IMR-90 (cell line): ENCODE results near the gene MXRA8. TPM values are rescaled to one million over a fixed set of nuclear protein-coding genes. Genes with fewer than 3 reads are reported as not detected.

Source experiments
- ATAC-seq: fragments of 200-7000 bp; cut with Tn5 transposase; 2 replicates; pipeline ENCODE4 v1.9.1; 2020; ENCODE audit warnings: low read depth, mild to moderate bottlenecking, moderate library complexity
- BruUV-seq: library from RNA; stranded (reverse); fragments of 400-500 nt; replicated peaks from 2 replicates; lab custom pipeline; 2021; lab: Mats Ljungman, UMichigan
- CTCF ChIA-PET: fragments of 300-600 bp; formaldehyde crosslinking; extraction: SDS; loops from one replicate; lab custom pipeline; 2021; ENCODE audit warnings: antibody characterized with exemption; lab: Yijun Ruan, JAX
- POLR2A ChIA-PET: fragments of 300-600 bp; sonication (Branson Sonifier 250); formaldehyde crosslinking; loops from one replicate; lab custom pipeline; 2022; ENCODE audit warnings: antibody characterized with exemption; ENCODE audit not compliant: unreplicated experiment; lab: Charles Lee
- DNase-seq: peaks from one replicate; pipeline ENCODE4 v3.0.0; 2013
- H2AFZ ChIP-seq: replicated peaks from 2 replicates; pipeline ENCODE3; 2013; ENCODE audit warnings: low read length, mild to moderate bottlenecking; ENCODE audit not compliant: poor library complexity
- H2AK5ac ChIP-seq: 2 replicates; pipeline ENCODE4 v1.6.1; 2013; ENCODE audit warnings: low read depth, low read length, inconsistent platforms
- H2AK9ac ChIP-seq: replicated peaks from 2 replicates; pipeline ENCODE3; 2013; ENCODE audit warnings: mild to moderate bottlenecking, low read depth, low read length, moderate library complexity; ENCODE audit not compliant: poor library complexity
- H2BK120ac ChIP-seq: 2 replicates; pipeline ENCODE4 v1.6.1; 2013; ENCODE audit warnings: low read depth, low read length, inconsistent platforms
- H2BK15ac ChIP-seq: 3 replicates; pipeline ENCODE4 v1.6.1; 2013; ENCODE audit warnings: low read depth, low read length, inconsistent platforms
- H2BK20ac ChIP-seq: 2 replicates; pipeline ENCODE4 v1.6.1; 2013; ENCODE audit warnings: low read depth, mild to moderate bottlenecking, inconsistent platforms, low read length, moderate library complexity
- H2BK5ac ChIP-seq: 2 replicates; pipeline ENCODE4 v1.6.1; 2013; ENCODE audit warnings: mild to moderate bottlenecking, low read depth, low read length, inconsistent platforms; ENCODE audit not compliant: poor library complexity, severe bottlenecking
- H3K14ac ChIP-seq: replicated peaks from 2 replicates; pipeline ENCODE4 v1.6.1; 2013; ENCODE audit warnings: low read depth, low read length, inconsistent platforms
- H3K18ac ChIP-seq: 2 replicates; pipeline ENCODE4 v1.6.1; 2013; ENCODE audit warnings: low read depth, low read length, control low read depth
- H3K23ac ChIP-seq: 2 replicates; pipeline ENCODE4 v1.6.1; 2013; ENCODE audit warnings: low read depth, low read length, inconsistent platforms
- H3K27ac ChIP-seq: 2 replicates; pipeline ENCODE4 v1.5.1; 2013; ENCODE audit warnings: mild to moderate bottlenecking, control low read depth, low read length; ENCODE audit not compliant: insufficient read depth
- H3K27me3 ChIP-seq: 2 replicates; pipeline ENCODE4 v1.6.1; 2013; ENCODE audit warnings: low read length; ENCODE audit not compliant: control insufficient read depth, insufficient read depth
- H3K36me3 ChIP-seq: 2 replicates; pipeline ENCODE4 v1.6.1; 2013; ENCODE audit warnings: low read length, mixed read lengths; ENCODE audit not compliant: control insufficient read depth, insufficient read depth
- H3K4ac ChIP-seq: 2 replicates; pipeline ENCODE4 v1.6.1; 2013; ENCODE audit warnings: low read depth, low read length, inconsistent platforms
- H3K4me1 ChIP-seq: 2 replicates; pipeline ENCODE4 v1.6.1; 2013; ENCODE audit warnings: low read length, mixed read lengths; ENCODE audit not compliant: control insufficient read depth, insufficient read depth
- H3K4me2 ChIP-seq: 2 replicates; pipeline ENCODE4 v1.6.1; 2013; ENCODE audit warnings: low read depth, mild to moderate bottlenecking, control low read depth, low read length, moderate library complexity
- H3K4me3 ChIP-seq: 2 replicates; pipeline ENCODE4 v1.5.1; 2013; ENCODE audit warnings: low read depth, mild to moderate bottlenecking, control low read depth, low read length, moderate library complexity; ENCODE audit not compliant: insufficient read depth
- H3K56ac ChIP-seq: 2 replicates; pipeline ENCODE4 v1.6.1; 2013; ENCODE audit warnings: low read length, inconsistent platforms; ENCODE audit not compliant: insufficient read depth; ENCODE audit errors: extremely low read depth
- H3K79me1 ChIP-seq, 2 experiments: 2 replicates each; pipeline ENCODE4 v1.6.1; 2013; ENCODE audit warnings: low read length in 2 of 2, inconsistent platforms in 1 of 2, low read depth in 1 of 2
- H3K9ac ChIP-seq: 2 replicates; pipeline ENCODE4 v1.6.1; 2013; ENCODE audit warnings: low read depth, low read length, control low read depth
- H3K9me1 ChIP-seq: 2 replicates; pipeline ENCODE4 v1.6.1; 2013; ENCODE audit warnings: low read length, inconsistent platforms; ENCODE audit not compliant: insufficient read depth
- H3K9me3 ChIP-seq: 2 replicates; pipeline ENCODE4 v1.6.1; 2013; ENCODE audit warnings: low read length; ENCODE audit not compliant: control insufficient read depth, insufficient read depth
- H4K20me1 ChIP-seq: 2 replicates; pipeline ENCODE4 v1.6.1; 2013; ENCODE audit warnings: low read length, inconsistent platforms; ENCODE audit not compliant: insufficient read depth
- H4K5ac ChIP-seq: 2 replicates; pipeline ENCODE4 v1.6.1; 2013; ENCODE audit warnings: mild to moderate bottlenecking, low read depth, low read length, control low read depth
- H4K8ac ChIP-seq, 2 experiments: 2 replicates each; pipeline ENCODE4 v1.6.1; 2013; ENCODE audit warnings: low read depth in 2 of 2, low read length in 2 of 2, control low read depth in 1 of 2, inconsistent platforms in 1 of 2
- H4K91ac ChIP-seq: 2 replicates; pipeline ENCODE4 v1.6.1; 2013; ENCODE audit warnings: low read depth, low read length, inconsistent platforms; ENCODE audit not compliant: insufficient read depth
- BHLHE40 ChIP-seq: fragments of 150-350 bp; IDR thresholded peaks from 2 replicates; pipeline ENCODE4 v1.6.1; 2016; ENCODE audit warnings: mild to moderate bottlenecking, low read depth, low read length
- CEBPB ChIP-seq: IDR thresholded peaks from 2 replicates; pipeline ENCODE4 v1.6.1; 2012; ENCODE audit warnings: low read depth, low read length, improper control_type of control experiment
- CHD1 ChIP-seq: IDR thresholded peaks from 2 replicates; pipeline ENCODE4 v1.6.1; 2012; ENCODE audit warnings: low read depth, low read length, improper control_type of control experiment
- FOS ChIP-seq: fragments of 150-350 bp; IDR thresholded peaks from 2 replicates; pipeline ENCODE4 v1.6.1; 2016; ENCODE audit warnings: low read depth, low read length
- MAZ ChIP-seq: IDR thresholded peaks from 2 replicates; pipeline ENCODE4 v1.6.1; 2012; ENCODE audit warnings: low read depth, mild to moderate bottlenecking, low read length, improper control_type of control experiment, moderate library complexity, borderline replicate concordance
- MXI1 ChIP-seq: IDR thresholded peaks from 2 replicates; pipeline ENCODE4 v1.6.1; 2012; ENCODE audit warnings: low read depth, mild to moderate bottlenecking, low read length, moderate library complexity, borderline replicate concordance
- POLR2A ChIP-seq: IDR thresholded peaks from 2 replicates; pipeline ENCODE4 v1.6.1; 2012; ENCODE audit warnings: mild to moderate bottlenecking, low read depth, low read length
- RAD21 ChIP-seq: IDR thresholded peaks from 2 replicates; pipeline ENCODE4 v1.6.1; 2012; ENCODE audit warnings: low read length, improper control_type of control experiment
- RCOR1 ChIP-seq: IDR thresholded peaks from 2 replicates; pipeline ENCODE4 v1.6.1; 2012; ENCODE audit warnings: mild to moderate bottlenecking, low read length, improper control_type of control experiment; ENCODE audit not compliant: insufficient replicate concordance
- RFX5 ChIP-seq: IDR thresholded peaks from 2 replicates; pipeline ENCODE4 v1.8.0; 2012; ENCODE audit warnings: low read depth, mild to moderate bottlenecking, low read length, moderate library complexity
- SMC3 ChIP-seq: fragments of 150-350 bp; IDR thresholded peaks from 2 replicates; pipeline ENCODE4 v1.6.1; 2016; ENCODE audit warnings: low read depth, mild to moderate bottlenecking, antibody characterized with exemption, low read length, moderate library complexity
- WGBS, 2 experiments: methylation state at CpG; one replicate each; pipeline versions ENCODE4 v1.1.5 to v1.1.7; 2013; ENCODE audit warnings: missing lambda C conversion rate in 2 of 2; ENCODE audit not compliant: insufficient read length in 1 of 2; ENCODE audit errors: extremely low coverage in 2 of 2; 5-methylcytosine and 5-hydroxymethylcytosine counted together
- dilution Hi-C: fragments of 300-500 bp; cut with HindIII; formaldehyde crosslinking; loops from one replicate; pipeline ENCODE4 v1.14.3; 2018; ENCODE audit warnings: low sequenced_read_pairs; ENCODE audit not compliant: unreplicated experiment
- in situ Hi-C: fragments of 300-500 bp; cut with MboI; formaldehyde crosslinking; loops from 3 replicates; pipeline ENCODE4 v1.14.3; 2019; ENCODE audit warnings: low sequenced_read_pairs, inconsistent platforms, mixed read lengths
- intact Hi-C: fragments of 100-400 bp; cut with micrococcal nuclease; formaldehyde crosslinking; loops from 2 replicates; pipeline ENCODE4 v1.10.0; 2022
- polyA plus RNA-seq, 3 experiments: library from polyadenylated mRNA; depleted of rRNA; stranded (reverse); fragments of >200 nt; gene quantifications; 2 replicates each; pipeline ENCODE4 v1.2.3, GENCODE V29; 2012; ENCODE audit warnings: low replicate concordance in 1 of 3
- total RNA-seq: library from RNA; depleted of rRNA; stranded (reverse); fragments of >200 nt; gene quantifications from 2 replicates; pipeline ENCODE4 v1.2.3, GENCODE V29; 2012
- TF ChIP-seq, protein P1 (sequence below): fragments of 150-350 bp; IDR thresholded peaks from 2 replicates; pipeline ENCODE4 v1.6.1; 2017; ENCODE audit warnings: mild to moderate bottlenecking, antibody characterized with exemption, low read length, low read depth
- TF ChIP-seq, protein P2 (sequence below): fragments of 150-350 bp; IDR thresholded peaks from 2 replicates; pipeline ENCODE4 v1.6.1; 2016; ENCODE audit warnings: low read depth, mild to moderate bottlenecking, low read length, moderate library complexity, borderline replicate concordance
- TF ChIP-seq, protein P3 (sequence below): conservative IDR thresholded peaks from 2 replicates; pipeline ENCODE4 v1.5.1; 2012; ENCODE audit warnings: mild to moderate bottlenecking, low read depth, low read length, improper control_type of control experiment

MXRA8 gene
- total and polyA plus RNA-seq, 2 of the 4 experiments (the other 2 are of a cell fraction), result 92.5 to 469 TPM

DNA sequence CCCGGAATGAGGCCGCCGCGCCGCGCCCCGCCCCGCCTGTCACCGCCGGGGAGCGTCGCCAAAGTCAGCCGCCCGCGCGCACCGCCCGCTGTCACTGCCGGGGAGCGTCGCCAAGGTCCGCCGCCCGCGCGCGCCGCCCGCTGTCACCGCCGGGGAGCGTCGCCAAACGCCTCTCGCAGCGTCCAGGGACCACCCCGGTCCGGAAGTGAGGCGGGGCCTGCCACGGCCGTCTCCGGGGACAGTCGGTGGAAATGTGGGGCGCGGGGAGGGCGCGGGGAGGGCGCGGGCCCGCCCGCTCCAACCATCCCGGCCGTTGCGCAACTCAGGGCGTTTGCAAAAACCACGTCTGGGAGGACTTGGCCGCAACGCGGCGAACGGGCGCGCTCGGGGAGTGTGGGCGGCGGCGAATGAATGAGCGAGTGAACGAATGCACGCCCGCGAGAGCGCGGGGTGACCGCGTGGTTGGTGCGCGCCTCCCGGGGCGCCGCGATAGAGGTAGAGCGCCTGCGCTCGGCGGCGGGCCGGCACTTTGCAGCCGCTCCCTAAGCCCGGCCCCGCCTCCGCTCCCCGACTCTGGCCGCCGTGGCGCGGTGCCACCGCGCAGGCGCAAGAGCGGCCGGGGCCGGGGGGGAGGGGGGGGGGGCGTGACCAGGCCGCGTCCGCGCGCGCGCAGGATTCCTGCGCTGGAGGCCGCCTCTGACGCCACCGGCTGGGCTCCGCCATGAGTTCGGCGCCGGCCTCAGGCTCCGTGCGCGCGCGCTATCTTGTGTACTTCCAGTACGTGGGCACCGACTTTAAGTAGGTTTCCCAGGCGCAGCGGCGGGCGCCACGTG lies 50.2 kb downstream of the MXRA8 start, which contains the start of the genes ACAP3 and PUSL1:
Gene ACAP3, minus strand, starts transcription at position 8 of the 833 bp plus-strand sequence. CDS start 115 bp downstream, outside the sequence.
Gene PUSL1, plus strand, starts transcription at position 675 of the 833 bp plus-strand sequence. Its CDS starts 47 bp downstream, at position 722.
- peaks cover 49% of the 10 kb centered on the region for H4K20me1 ChIP-seq
- peak within 1 kb of the TSS; percentile 54 for H4K5ac ChIP-seq
- H2AK9ac ChIP-seq, result peak within 1 kb of the TSS; percentile 98
- no peak within 1 kb of the TSS for H2BK15ac ChIP-seq
- intact Hi-C loops (loop anchor here (5.0 kb wide), 2 partner anchors 49 to 186 kb away; partner anchors contain the start of gene MXRA8), in situ Hi-C loops (no loop called here), dilution Hi-C loops (no loop called here)
- peak within 1 kb of the TSS; percentile 94 for H3K27ac ChIP-seq
- BruUV-seq, result no TSS peak
- H3K4me2 ChIP-seq, result peak within 1 kb of the TSS; percentile 100
- peak within 1 kb of the TSS; percentile 61 for H3K56ac ChIP-seq
- H4K8ac ChIP-seq, result peak within 1 kb of the TSS in 1 of 2 experiments; percentile 78; a peak in 1 of 4 replicates
- DNase-seq (peak; percentile 92), ATAC-seq (peak; percentile 70)
- POLR2A ChIA-PET, result no interaction called here
- 0% methylated on average over 64 of the region's 131 CpGs; no CpG with 5 or more reads in 1 of the 2 experiments for WGBS, 2 experiments
- peak within 1 kb of the TSS; percentile 69 for H3K14ac ChIP-seq
- H2BK5ac ChIP-seq, result peak within 1 kb of the TSS; percentile 83
- peaks cover 6 to 52% of the 10 kb centered on the region in 2 experiments for H3K79me1 ChIP-seq
- H3K4ac ChIP-seq, result peak within 1 kb of the TSS; percentile 71
- peak within 1 kb of the TSS; percentile 91 for H2AK5ac ChIP-seq
- peak within 1 kb of the TSS; percentile 75 for H2BK120ac ChIP-seq
- H4K91ac ChIP-seq, result peak within 1 kb of the TSS; percentile 76
- no peaks in the 10 kb centered on the region for H3K27me3 ChIP-seq
- H3K4me3 ChIP-seq, result peak within 1 kb of the TSS; percentile 95
- peak within 1 kb of the TSS; percentile 91 for H3K9ac ChIP-seq
- CTCF ChIA-PET, result no interaction called here
- peak within 1 kb of the TSS; percentile 94 for H3K23ac ChIP-seq
- peak within 1 kb of the TSS; percentile 97 for H2AFZ ChIP-seq
- H3K9me3 ChIP-seq, result no peaks in the 10 kb centered on the region
- peak within 1 kb of the TSS; percentile 33; the same call in 1 of the 2 replicates for H3K18ac ChIP-seq
- peaks cover 32% of the 10 kb centered on the region for H3K36me3 ChIP-seq
- H3K4me1 ChIP-seq, result peaks cover 31% of the 10 kb centered on the region
- no peak within 1 kb of the TSS for H2BK20ac ChIP-seq
- peaks cover 3% of the 10 kb centered on the region for H3K9me1 ChIP-seq
- TF ChIP-seq FOS (no peak), RFX5 (no peak), RAD21 (no peak), RCOR1 (no peak), SMC3 (no peak), CHD1 (no peak), MAZ (peak; percentile 78), MXI1 (peak; percentile 96), POLR2A (peak; percentile 69), CEBPB (peak; percentile 99), BHLHE40 (no peak)
- TF ChIP-seq, protein P1, sequence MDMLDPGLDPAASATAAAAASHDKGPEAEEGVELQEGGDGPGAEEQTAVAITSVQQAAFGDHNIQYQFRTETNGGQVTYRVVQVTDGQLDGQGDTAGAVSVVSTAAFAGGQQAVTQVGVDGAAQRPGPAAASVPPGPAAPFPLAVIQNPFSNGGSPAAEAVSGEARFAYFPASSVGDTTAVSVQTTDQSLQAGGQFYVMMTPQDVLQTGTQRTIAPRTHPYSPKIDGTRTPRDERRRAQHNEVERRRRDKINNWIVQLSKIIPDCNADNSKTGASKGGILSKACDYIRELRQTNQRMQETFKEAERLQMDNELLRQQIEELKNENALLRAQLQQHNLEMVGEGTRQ, result peak; percentile 81
- TF ChIP-seq, protein P2, sequence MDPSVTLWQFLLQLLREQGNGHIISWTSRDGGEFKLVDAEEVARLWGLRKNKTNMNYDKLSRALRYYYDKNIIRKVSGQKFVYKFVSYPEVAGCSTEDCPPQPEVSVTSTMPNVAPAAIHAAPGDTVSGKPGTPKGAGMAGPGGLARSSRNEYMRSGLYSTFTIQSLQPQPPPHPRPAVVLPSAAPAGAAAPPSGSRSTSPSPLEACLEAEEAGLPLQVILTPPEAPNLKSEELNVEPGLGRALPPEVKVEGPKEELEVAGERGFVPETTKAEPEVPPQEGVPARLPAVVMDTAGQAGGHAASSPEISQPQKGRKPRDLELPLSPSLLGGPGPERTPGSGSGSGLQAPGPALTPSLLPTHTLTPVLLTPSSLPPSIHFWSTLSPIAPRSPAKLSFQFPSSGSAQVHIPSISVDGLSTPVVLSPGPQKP, result no peak
- TF ChIP-seq, protein P3, sequence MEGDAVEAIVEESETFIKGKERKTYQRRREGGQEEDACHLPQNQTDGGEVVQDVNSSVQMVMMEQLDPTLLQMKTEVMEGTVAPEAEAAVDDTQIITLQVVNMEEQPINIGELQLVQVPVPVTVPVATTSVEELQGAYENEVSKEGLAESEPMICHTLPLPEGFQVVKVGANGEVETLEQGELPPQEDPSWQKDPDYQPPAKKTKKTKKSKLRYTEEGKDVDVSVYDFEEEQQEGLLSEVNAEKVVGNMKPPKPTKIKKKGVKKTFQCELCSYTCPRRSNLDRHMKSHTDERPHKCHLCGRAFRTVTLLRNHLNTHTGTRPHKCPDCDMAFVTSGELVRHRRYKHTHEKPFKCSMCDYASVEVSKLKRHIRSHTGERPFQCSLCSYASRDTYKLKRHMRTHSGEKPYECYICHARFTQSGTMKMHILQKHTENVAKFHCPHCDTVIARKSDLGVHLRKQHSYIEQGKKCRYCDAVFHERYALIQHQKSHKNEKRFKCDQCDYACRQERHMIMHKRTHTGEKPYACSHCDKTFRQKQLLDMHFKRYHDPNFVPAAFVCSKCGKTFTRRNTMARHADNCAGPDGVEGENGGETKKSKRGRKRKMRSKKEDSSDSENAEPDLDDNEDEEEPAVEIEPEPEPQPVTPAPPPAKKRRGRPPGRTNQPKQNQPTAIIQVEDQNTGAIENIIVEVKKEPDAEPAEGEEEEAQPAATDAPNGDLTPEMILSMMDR, result no peak
